HepG2 (cell line): Measurements from ENCODE around the gene CDC42BPG. TPM values are rescaled to one million over a fixed set of nuclear protein-coding genes. Genes with fewer than 3 reads are reported as not detected.
A peak's percentile ranks its signal among the peaks of the same experiment; 100 is the strongest.

Source experiments
- MEIS1 ChIP-seq: sonication (generic); formaldehyde crosslinking; IDR thresholded peaks from 2 replicates; pipeline ENCODE4 v1.9.0; 2021; ENCODE audit warnings: mild to moderate bottlenecking, missing genetic modification reagents, moderate library complexity, borderline replicate concordance
- NFAT5 ChIP-seq: sonication (generic); formaldehyde crosslinking; IDR thresholded peaks from 2 replicates; pipeline ENCODE4 v1.4.0; 2020; ENCODE audit warnings: missing genetic modification reagents
- PHF5A ChIP-seq: IDR thresholded peaks from one replicate; pipeline ENCODE4 v1.6.1; 2018; ENCODE audit warnings: low read depth, missing genetic modification reagents; ENCODE audit not compliant: unreplicated experiment
- PRMT3 ChIP-seq: sonication (generic); formaldehyde crosslinking; IDR thresholded peaks from 2 replicates; pipeline ENCODE4 v1.8.1; 2022; ENCODE audit warnings: low read depth, mild to moderate bottlenecking, moderate library complexity, missing genetic modification reagents, borderline replicate concordance
- WIZ ChIP-seq: sonication (generic); formaldehyde crosslinking; IDR thresholded peaks from 2 replicates; pipeline ENCODE4 v1.5.1; 2020; ENCODE audit warnings: mild to moderate bottlenecking, missing genetic modification reagents
- ZNF740 ChIP-seq: sonication (generic); formaldehyde crosslinking; IDR thresholded peaks from 2 replicates; pipeline ENCODE4 v1.4.0; 2020; ENCODE audit warnings: missing genetic modification reagents
- ZNF747 ChIP-seq: sonication (generic); formaldehyde crosslinking; IDR thresholded peaks from 2 replicates; pipeline ENCODE4 v1.8.1; 2023; ENCODE audit warnings: missing genetic modification reagents, mild to moderate bottlenecking, borderline replicate concordance
- polyA plus RNA-seq, 8 experiments: library from polyadenylated mRNA; depleted of rRNA in 3 of 8; stranded (reverse) in 7 of 8; unstranded in 1 of 8; fragments of >200 nt; fragmentation: Illumina TruSeq in 4 of 8; extraction: Trizol in 4 of 8; gene quantifications; 2 replicates each; pipeline versions ENCODE4 v1.2.1 to v1.2.3, GENCODE V29; 2011 to 2016; ENCODE audit warnings: low read depth in 4 of 8, missing spikeins in 1 of 8, mixed read lengths in 1 of 8; ENCODE audit not compliant: insufficient read depth in 1 of 8
- total RNA-seq, 5 experiments: library from RNA; depleted of rRNA; stranded (reverse); fragments of >200 nt; fragmentation: Illumina TruSeq; extraction: Trizol; gene quantifications; 2 replicates each; pipeline ENCODE4 v1.2.3, GENCODE V29; 2016; ENCODE audit warnings: low read depth in 1 of 5
- TF ChIP-seq, protein P1 (sequence below): IDR thresholded peaks from 2 replicates; pipeline ENCODE4 v1.6.1; 2016; ENCODE audit warnings: low read depth, control low read depth
- TF ChIP-seq, protein P2 (sequence below): sonication (generic); formaldehyde crosslinking; IDR thresholded peaks from 2 replicates; pipeline ENCODE4 v1.8.0; 2022; ENCODE audit warnings: mild to moderate bottlenecking, missing genetic modification reagents; ENCODE audit not compliant: insufficient replicate concordance

Gene CDC42BPG
- total and polyA plus RNA-seq, 2 of the 13 experiments (the other 11 are each of a cell fraction or from before 2014, with no cell fraction given): 0.55 to 1.4 TPM

GRCh38 chr11:64878494-64879243 is 34.2 kb upstream of the CDC42BPG start, which contains the start of gene EHD1 (continued):
- TF ChIP-seq NFAT5 (CRISPR knock-in tag) (0 out of 2 replicates have a peak, but pooled peaks have one; percentile 34), PRMT3 (peak; percentile 15; the same call in 1 of the 2 replicates), MEIS1 (CRISPR knock-in tag) (peak; percentile 79; the same call in 1 of the 2 replicates), WIZ (CRISPR knock-in tag) (peak; percentile 88; the same call in 1 of the 2 replicates), ZNF747 (CRISPR knock-in tag) (peak; percentile 92), PHF5A (CRISPR knock-in tag) (peak; percentile 75), ZNF740 (CRISPR knock-in tag) (peak; percentile 97)
- TF ChIP-seq, protein P1, sequence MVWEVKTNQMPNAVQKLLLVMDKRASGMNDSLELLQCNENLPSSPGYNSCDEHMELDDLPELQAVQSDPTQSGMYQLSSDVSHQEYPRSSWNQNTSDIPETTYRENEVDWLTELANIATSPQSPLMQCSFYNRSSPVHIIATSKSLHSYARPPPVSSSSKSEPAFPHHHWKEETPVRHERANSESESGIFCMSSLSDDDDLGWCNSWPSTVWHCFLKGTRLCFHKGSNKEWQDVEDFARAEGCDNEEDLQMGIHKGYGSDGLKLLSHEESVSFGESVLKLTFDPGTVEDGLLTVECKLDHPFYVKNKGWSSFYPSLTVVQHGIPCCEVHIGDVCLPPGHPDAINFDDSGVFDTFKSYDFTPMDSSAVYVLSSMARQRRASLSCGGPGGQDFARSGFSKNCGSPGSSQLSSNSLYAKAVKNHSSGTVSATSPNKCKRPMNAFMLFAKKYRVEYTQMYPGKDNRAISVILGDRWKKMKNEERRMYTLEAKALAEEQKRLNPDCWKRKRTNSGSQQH (CRISPR knock-in tag): 0 out of 2 replicates have a peak, but pooled peaks have one; percentile 17
- TF ChIP-seq, protein P2, sequence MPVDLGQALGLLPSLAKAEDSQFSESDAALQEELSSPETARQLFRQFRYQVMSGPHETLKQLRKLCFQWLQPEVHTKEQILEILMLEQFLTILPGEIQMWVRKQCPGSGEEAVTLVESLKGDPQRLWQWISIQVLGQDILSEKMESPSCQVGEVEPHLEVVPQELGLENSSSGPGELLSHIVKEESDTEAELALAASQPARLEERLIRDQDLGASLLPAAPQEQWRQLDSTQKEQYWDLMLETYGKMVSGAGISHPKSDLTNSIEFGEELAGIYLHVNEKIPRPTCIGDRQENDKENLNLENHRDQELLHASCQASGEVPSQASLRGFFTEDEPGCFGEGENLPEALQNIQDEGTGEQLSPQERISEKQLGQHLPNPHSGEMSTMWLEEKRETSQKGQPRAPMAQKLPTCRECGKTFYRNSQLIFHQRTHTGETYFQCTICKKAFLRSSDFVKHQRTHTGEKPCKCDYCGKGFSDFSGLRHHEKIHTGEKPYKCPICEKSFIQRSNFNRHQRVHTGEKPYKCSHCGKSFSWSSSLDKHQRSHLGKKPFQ: peak; percentile 14
